H1 (cell line): ENCODE data around the gene HES7. TPM values are rescaled to one million over a fixed set of nuclear protein-coding genes. Genes with fewer than 3 reads are reported as not detected.

Source experiments
- ATF3 ChIP-seq: IDR thresholded peaks from 2 replicates; pipeline ENCODE4 v1.6.1; 2011; ENCODE audit warnings: low read depth, mild to moderate bottlenecking, low read length; ENCODE audit not compliant: insufficient read depth
- BACH1 ChIP-seq: IDR thresholded peaks from 2 replicates; pipeline ENCODE4 v1.6.1; 2012; ENCODE audit warnings: low read length, improper control_type of control experiment
- CEBPB ChIP-seq: IDR thresholded peaks from 2 replicates; pipeline ENCODE4 v1.6.1; 2012; ENCODE audit warnings: low read depth, low read length
- CTBP2 ChIP-seq: IDR thresholded peaks from 2 replicates; pipeline ENCODE4 v1.7.0; 2011; ENCODE audit warnings: borderline replicate concordance, mild to moderate bottlenecking, moderate library complexity, mixed read lengths, low read length; ENCODE audit not compliant: insufficient read depth, insufficient read length
- CTCF ChIP-seq, 3 experiments: IDR thresholded peaks; 1 replicate in 2 of 3; 2 replicates in 1 of 3; pipeline versions ENCODE4 v1.5.1 to v1.6.1; 2011; ENCODE audit warnings: low read length in 3 of 3, mild to moderate bottlenecking in 3 of 3, inconsistent platforms in 2 of 3, low read depth in 1 of 3, moderate library complexity in 1 of 3; ENCODE audit not compliant: insufficient read depth in 1 of 3; ENCODE audit errors: control extremely low read depth in 1 of 3
- E2F6 ChIP-seq: IDR thresholded peaks from 2 replicates; pipeline ENCODE4 v1.6.1; 2012; ENCODE audit warnings: inconsistent platforms
- EGR1 ChIP-seq: IDR thresholded peaks from 2 replicates; pipeline ENCODE4 v1.6.1; 2011; ENCODE audit warnings: low read depth, low read length, borderline replicate concordance
- HDAC6 ChIP-seq: IDR thresholded peaks from one replicate; pipeline ENCODE4 v1.7.1; 2012; ENCODE audit warnings: low read depth, mild to moderate bottlenecking, inconsistent platforms, low read length, moderate library complexity
- POLR2AphosphoS5 ChIP-seq: IDR thresholded peaks from 2 replicates; pipeline ENCODE4 v1.6.1; 2011; ENCODE audit warnings: low read depth, low read length
- RBBP5 ChIP-seq: IDR thresholded peaks from 2 replicates; pipeline ENCODE4 v1.7.1; 2012; ENCODE audit warnings: low read depth, mild to moderate bottlenecking, inconsistent platforms, low read length, moderate library complexity, borderline replicate concordance
- RFX5 ChIP-seq: IDR thresholded peaks from 2 replicates; pipeline ENCODE4 v1.6.1; 2011; ENCODE audit warnings: low read depth, low read length, improper control_type of control experiment, borderline replicate concordance
- RXRA ChIP-seq: IDR thresholded peaks from 2 replicates; pipeline ENCODE4 v1.6.1; 2011; ENCODE audit warnings: low read depth, mild to moderate bottlenecking, low read length, moderate library complexity; ENCODE audit not compliant: insufficient read depth
- SAP30 ChIP-seq: fragments of 300-600 bp; sonication (generic); IDR thresholded peaks from 2 replicates; pipeline ENCODE4 v1.7.1; 2012; ENCODE audit warnings: low read length, moderate library complexity, mild to moderate bottlenecking, inconsistent platforms; ENCODE audit not compliant: insufficient read depth, insufficient replicate concordance
- TAF7 ChIP-seq: optimal IDR thresholded peaks from 2 replicates; pipeline ENCODE3; 2011; ENCODE audit warnings: low read depth, mild to moderate bottlenecking, inconsistent platforms, low read length, moderate library complexity, borderline replicate concordance
- TBP ChIP-seq: IDR thresholded peaks from 2 replicates; pipeline ENCODE4 v1.6.1; 2011; ENCODE audit warnings: low read depth, low read length, improper control_type of control experiment
- polyA plus RNA-seq, 7 experiments: library from polyadenylated mRNA; depleted of rRNA in 3 of 7; stranded (reverse) in 5 of 7; unstranded in 2 of 7; fragments of >200 nt in 5 of 7; fragments of 200-250 nt in 2 of 7; gene quantifications; 1 replicate in 5 of 7; 2 replicates in 1 of 7; 4 replicates in 1 of 7; pipeline versions ENCODE4 v1.2.1 to v1.2.3, GENCODE V29; 2011 to 2013; ENCODE audit warnings: missing spikeins in 2 of 7, mixed read lengths in 2 of 7
- total RNA-seq: library from RNA; stranded (reverse); fragmentation: NEBNext Ultra II Directional; extraction: Animal tissue kit (Norgen Biotek cat#: 25700); gene quantifications from 2 replicates; pipeline ENCODE4 v1.2.1, GENCODE V29; 2021

The HES7 gene
- total and polyA plus RNA-seq, 2 of the 8 experiments (the other 6 are each of a cell fraction or from before 2014, with no cell fraction given): 0.20 to 0.32 TPM

GRCh38 chr17:8108972-8109660 is 14.8 kb downstream of the HES7 start (continued):
- TF ChIP-seq HDAC6 (no peak), SAP30 (no peak), CTCF (IDR thresholded peaks at IDR 0.05; ENCODE audit: control extremely low read depth in 1 of 3, insufficient read depth in 1 of 3, low read depth in 1 of 3, low read length in 3 of 3) (no peak), EGR1 (0 out of 2 replicates have a peak, but pooled peaks have one; percentile 27), E2F6 (peak; percentile 82), TBP (no peak), CTBP2 (no peak), POLR2AphosphoS5 (no peak), TAF7 (no peak), BACH1 (no peak), RXRA (no peak), RBBP5 (no peak), RFX5 (no peak), CEBPB (no peak), ATF3 (no peak)
